Nephron (organoid): ENCODE results near the gene LRFN2.

ENCODE experiments used
- H3K27ac Mint-ChIP-seq, 3 experiments: 2 replicates each; pipeline ENCODE4 v1.8.0; 2020; ENCODE audit warnings: mixed read lengths in 3 of 3, mild to moderate bottlenecking in 2 of 3, moderate library complexity in 1 of 3
- H3K27me3 Mint-ChIP-seq: 2 replicates; pipeline ENCODE4 v1.8.0; 2021; ENCODE audit warnings: low read depth, mild to moderate bottlenecking, moderate library complexity, mixed read lengths
- H3K36me3 Mint-ChIP-seq: 2 replicates; pipeline ENCODE4 v1.8.0; 2020; ENCODE audit warnings: low read depth, mixed read lengths
- H3K4me1 Mint-ChIP-seq: 2 replicates; pipeline ENCODE4 v1.8.0; 2020; ENCODE audit warnings: mixed read lengths
- H3K4me3 Mint-ChIP-seq, 3 experiments: 2 replicates each; pipeline ENCODE4 v1.8.0; 2020; ENCODE audit warnings: mild to moderate bottlenecking in 3 of 3, mixed read lengths in 3 of 3, moderate library complexity in 2 of 3
- H3K9me3 Mint-ChIP-seq: 2 replicates; pipeline ENCODE4 v1.8.0; 2020; ENCODE audit warnings: mixed read lengths
- CTCF ChIP-seq, 3 experiments: fragments of 200-600 bp; sonication (generic); IDR thresholded peaks; one replicate each; pipeline ENCODE4 v1.5.0; 2021; ENCODE audit warnings: antibody characterized with exemption in 3 of 3; ENCODE audit not compliant: unreplicated experiment in 3 of 3

Gene LRFN2

GRCh38 chr6:40427196-40427595, 160.0 kb downstream of the LRFN2 start:
- no peak overlapping the region for H3K27ac Mint-ChIP-seq

GRCh38 chr6:40426346-40427066, 160.7 kb downstream of the LRFN2 start:
- Mint-ChIP-seq H3K27me3 (peaks cover 40% of the 10 kb centered on the region), H3K36me3 (no peaks in the 10 kb centered on the region), H3K27ac (no peak overlapping the region), H3K9me3 (no peaks in the 10 kb centered on the region), H3K4me1 (peaks cover 6% of the 10 kb centered on the region), H3K4me3 (no peak overlapping the region)
- TF ChIP-seq CTCF (IDR thresholded peaks at IDR 0.05; ENCODE audit: unreplicated experiment in 3 of 3), result no peak

More at GRCh38 chr6:40427196-40427595, 160.0 kb downstream of the LRFN2 start:
- no peak overlapping the region for H3K4me3 Mint-ChIP-seq
- peaks cover 37% of the 10 kb centered on the region for H3K27me3 Mint-ChIP-seq
- no peak for TF ChIP-seq CTCF (IDR thresholded peaks at IDR 0.05; ENCODE audit: unreplicated experiment in 3 of 3)
- no peaks in the 10 kb centered on the region for H3K9me3 Mint-ChIP-seq
- H3K4me1 Mint-ChIP-seq, result peaks cover 6% of the 10 kb centered on the region
- no peaks in the 10 kb centered on the region for H3K36me3 Mint-ChIP-seq

GRCh38 chr6:40425192-40425919, 161.8 kb downstream of the LRFN2 start:
- Mint-ChIP-seq H3K27ac (no peak overlapping the region), H3K36me3 (no peaks in the 10 kb centered on the region), H3K27me3 (peaks cover 46% of the 10 kb centered on the region), H3K4me3 (no peak overlapping the region), H3K4me1 (peaks cover 6% of the 10 kb centered on the region), H3K9me3 (no peaks in the 10 kb centered on the region)
- TF ChIP-seq CTCF (IDR thresholded peaks at IDR 0.05; ENCODE audit: unreplicated experiment in 3 of 3), result no peak

- no peaks in the 10 kb centered on the region for H3K9me3 Mint-ChIP-seq
- peaks cover 6% of the 10 kb centered on the region for H3K4me1 Mint-ChIP-seq
- H3K27ac Mint-ChIP-seq, result no peak overlapping the region
- no peak for TF ChIP-seq CTCF (IDR thresholded peaks at IDR 0.05; ENCODE audit: unreplicated experiment in 3 of 3)
- no peak overlapping the region for H3K4me3 Mint-ChIP-seq
- no peaks in the 10 kb centered on the region for H3K36me3 Mint-ChIP-seq
- peaks cover 78% of the 10 kb centered on the region for H3K27me3 Mint-ChIP-seq
These were observed 165.1 kb downstream of the LRFN2 start for GRCh38 chr6:40422046-40422445.

- no peaks in the 10 kb centered on the region for H3K9me3 Mint-ChIP-seq
- peaks cover 87% of the 10 kb centered on the region for H3K27me3 Mint-ChIP-seq
- no peaks in the 10 kb centered on the region for H3K4me1 Mint-ChIP-seq
- no peaks in the 10 kb centered on the region for H3K36me3 Mint-ChIP-seq
- no peak overlapping the region for H3K27ac Mint-ChIP-seq
- H3K4me3 Mint-ChIP-seq, result no peak overlapping the region
- TF ChIP-seq CTCF (IDR thresholded peaks at IDR 0.05; ENCODE audit: unreplicated experiment in 3 of 3), result no peak
These were observed 167.0 kb downstream of the LRFN2 start for GRCh38 chr6:40419946-40420728.
